Astrocyte of the cerebellum (primary cell): ENCODE results near the gene CSRP1.

ENCODE experiments used
- DNase-seq: peaks from one replicate; pipeline ENCODE4 v3.0.0-alpha.2; 2011; ENCODE audit warnings: low read depth
- H3K4me3 ChIP-seq: 2 replicates; pipeline ENCODE4 v1.5.1; 2011; ENCODE audit warnings: mild to moderate bottlenecking, low read depth, low read length, moderate library complexity
- in situ Hi-C: cut with HindIII; loops from 2 replicates; pipeline ENCODE4 v1.10.0; 2017; ENCODE audit warnings: low sequenced_read_pairs
- TF ChIP-seq, protein P1 (sequence below): IDR thresholded peaks from 2 replicates; pipeline ENCODE4 v1.5.1; 2012; ENCODE audit warnings: low read length, low read depth, moderate library complexity, mild to moderate bottlenecking; ENCODE audit errors: missing control alignments

The CSRP1 gene

DNA sequence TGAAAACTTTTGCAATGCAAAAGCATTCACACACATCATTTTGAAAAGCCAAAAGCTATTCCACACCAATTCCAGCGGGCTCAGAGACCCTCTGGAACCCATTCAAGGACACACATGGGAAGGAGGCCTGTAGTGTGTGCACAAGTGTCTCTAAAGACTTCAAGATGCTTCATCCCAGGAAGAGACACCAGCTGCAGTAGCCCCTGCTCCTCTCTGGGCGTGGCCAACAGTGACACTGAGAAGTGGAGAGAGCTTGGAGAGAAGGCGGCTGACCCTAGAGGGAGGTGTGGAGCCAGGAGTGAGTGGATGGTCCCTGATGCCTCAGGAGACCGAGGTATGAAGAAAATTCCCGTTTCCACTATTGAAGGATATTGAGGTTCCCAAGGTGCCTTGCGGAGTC, 70.5 kb downstream of the CSRP1 start:
- TF ChIP-seq, protein P1, sequence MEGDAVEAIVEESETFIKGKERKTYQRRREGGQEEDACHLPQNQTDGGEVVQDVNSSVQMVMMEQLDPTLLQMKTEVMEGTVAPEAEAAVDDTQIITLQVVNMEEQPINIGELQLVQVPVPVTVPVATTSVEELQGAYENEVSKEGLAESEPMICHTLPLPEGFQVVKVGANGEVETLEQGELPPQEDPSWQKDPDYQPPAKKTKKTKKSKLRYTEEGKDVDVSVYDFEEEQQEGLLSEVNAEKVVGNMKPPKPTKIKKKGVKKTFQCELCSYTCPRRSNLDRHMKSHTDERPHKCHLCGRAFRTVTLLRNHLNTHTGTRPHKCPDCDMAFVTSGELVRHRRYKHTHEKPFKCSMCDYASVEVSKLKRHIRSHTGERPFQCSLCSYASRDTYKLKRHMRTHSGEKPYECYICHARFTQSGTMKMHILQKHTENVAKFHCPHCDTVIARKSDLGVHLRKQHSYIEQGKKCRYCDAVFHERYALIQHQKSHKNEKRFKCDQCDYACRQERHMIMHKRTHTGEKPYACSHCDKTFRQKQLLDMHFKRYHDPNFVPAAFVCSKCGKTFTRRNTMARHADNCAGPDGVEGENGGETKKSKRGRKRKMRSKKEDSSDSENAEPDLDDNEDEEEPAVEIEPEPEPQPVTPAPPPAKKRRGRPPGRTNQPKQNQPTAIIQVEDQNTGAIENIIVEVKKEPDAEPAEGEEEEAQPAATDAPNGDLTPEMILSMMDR = peak; percentile 20
- in situ Hi-C loops = no loop called here
- H3K4me3 ChIP-seq = no peak overlapping the region
- no peak for DNase-seq

GRCh38 chr1:201434266-201434665, 72.7 kb downstream of the CSRP1 start:
- TF ChIP-seq, protein P1 = no peak
- DNase-seq = no peak
- no peak overlapping the region for H3K4me3 ChIP-seq
- in situ Hi-C loops = no loop called here

- in situ Hi-C loops = no loop called here
Observed at GRCh38 chr1:201433609-201434008, 73.3 kb downstream of the CSRP1 start.

More at GRCh38 chr1:201433609-201434008, 73.3 kb downstream of the CSRP1 start:
- DNase-seq = no peak
- no peak overlapping the region for H3K4me3 ChIP-seq
- TF ChIP-seq, protein P1 = no peak
